Measurements from ENCODE around the gene TTC34.
A peak's percentile ranks its signal among the peaks of the same experiment; 100 is the strongest.

The TTC34 gene

DNA sequence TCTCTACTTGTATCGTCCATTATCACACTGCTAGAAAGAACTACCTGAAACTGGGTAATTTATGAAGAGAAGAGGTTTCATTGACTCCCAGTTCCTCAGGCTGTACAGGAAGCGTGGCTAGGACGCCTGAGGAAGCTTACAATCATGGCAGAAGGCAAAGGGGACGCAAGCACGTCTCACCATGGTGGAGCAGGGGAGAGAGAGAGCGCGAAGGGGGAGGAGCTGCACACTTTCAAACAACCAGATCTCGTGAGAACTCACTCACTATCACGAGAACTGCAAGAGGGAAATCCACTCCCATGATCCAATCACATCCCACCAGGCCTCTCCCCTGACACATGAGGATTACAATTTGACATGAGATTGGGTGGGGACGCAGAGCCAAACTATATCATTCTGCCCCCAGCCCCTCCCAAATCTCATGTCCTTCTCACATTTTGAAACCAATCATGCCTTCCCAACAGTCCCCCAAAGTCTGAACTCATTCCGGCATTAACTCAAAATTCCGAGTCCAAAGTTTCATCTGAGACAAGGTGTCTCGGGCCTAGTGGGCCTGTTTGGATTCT is 176.7 kb downstream of the TTC34 start:
- no peak for DNase-seq

DNA sequence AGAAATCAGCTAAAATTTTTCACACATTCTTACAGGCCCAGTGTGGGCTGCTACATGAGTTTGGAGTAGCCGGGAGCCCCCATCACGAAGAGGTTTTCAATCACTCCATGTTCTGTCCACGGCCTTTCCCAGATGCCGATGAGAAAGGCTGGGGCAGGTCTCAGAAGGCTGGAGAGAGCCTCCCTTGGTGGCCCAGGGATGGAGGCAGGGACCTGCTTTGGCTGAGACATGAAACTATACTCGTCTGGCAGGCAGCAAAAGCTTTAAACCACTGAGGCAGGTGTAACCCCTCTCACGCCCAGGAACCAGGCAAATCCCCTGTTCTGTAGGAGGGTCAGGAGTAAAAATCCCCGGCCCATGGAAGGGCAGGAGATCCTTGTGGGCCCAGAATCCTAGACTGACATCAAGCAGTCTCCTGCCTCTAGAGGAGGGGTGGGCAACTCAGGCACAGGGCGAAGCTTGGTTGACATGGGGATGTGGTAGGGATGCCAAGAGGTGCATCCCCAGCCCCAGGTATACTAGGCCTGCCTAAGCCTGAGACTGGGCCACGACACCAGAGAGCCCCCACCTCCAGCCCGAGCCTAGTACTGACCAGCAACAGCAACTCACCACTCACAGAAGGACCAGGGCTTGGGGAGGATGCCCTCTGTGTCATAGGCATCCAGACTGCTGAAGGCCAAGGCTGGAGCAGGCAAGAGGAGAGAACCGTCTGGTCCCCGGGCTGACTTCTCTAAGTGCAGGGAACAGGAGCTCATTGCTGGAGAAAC is 177.7 kb downstream of the TTC34 start:
- DNase-seq = no peak

DNA sequence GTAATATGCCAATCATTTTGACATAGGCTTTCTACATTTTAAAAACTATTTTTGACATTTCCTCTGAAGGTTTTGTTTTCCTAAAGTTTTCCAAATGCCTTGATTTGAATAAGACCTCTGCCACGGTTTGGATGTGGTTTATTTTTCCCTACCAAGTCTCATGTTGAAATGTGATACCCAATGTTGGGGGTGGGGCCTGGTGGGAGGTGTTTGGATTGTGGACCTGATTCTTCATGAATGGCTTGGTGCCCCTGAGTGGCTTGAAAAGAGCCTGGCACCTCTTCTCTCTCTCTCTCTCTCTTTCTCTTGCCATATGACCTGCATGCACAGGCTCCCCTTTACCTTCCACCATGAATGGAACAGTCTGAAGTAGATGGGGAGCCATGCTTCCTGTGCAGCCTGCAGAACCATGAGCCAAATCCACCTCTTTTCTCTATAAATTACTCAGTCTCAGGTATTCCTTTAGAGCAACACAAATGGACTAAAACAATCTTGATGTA is 183.5 kb downstream of the TTC34 start:
- DNase-seq = no peak

DNA sequence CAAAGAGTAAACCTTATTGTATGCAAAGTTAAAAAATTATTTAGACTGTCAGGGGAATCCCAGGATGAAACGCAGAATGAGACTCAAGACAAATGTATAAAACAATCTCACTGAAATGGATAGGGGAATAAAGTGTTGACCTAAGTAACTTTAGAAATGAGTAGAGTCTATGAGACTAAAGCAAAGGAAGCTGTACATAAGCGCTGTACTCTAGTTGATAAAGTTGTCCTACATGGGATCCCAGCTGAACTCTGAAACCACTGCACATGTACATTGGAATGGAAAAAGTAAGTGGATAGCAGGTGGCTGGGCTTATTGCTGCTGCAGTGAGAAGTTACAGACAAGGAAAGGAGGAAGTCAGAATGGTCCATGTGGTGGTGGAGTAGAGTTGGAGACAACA is 187.3 kb downstream of the TTC34 start:
- DNase-seq = no peak

DNA sequence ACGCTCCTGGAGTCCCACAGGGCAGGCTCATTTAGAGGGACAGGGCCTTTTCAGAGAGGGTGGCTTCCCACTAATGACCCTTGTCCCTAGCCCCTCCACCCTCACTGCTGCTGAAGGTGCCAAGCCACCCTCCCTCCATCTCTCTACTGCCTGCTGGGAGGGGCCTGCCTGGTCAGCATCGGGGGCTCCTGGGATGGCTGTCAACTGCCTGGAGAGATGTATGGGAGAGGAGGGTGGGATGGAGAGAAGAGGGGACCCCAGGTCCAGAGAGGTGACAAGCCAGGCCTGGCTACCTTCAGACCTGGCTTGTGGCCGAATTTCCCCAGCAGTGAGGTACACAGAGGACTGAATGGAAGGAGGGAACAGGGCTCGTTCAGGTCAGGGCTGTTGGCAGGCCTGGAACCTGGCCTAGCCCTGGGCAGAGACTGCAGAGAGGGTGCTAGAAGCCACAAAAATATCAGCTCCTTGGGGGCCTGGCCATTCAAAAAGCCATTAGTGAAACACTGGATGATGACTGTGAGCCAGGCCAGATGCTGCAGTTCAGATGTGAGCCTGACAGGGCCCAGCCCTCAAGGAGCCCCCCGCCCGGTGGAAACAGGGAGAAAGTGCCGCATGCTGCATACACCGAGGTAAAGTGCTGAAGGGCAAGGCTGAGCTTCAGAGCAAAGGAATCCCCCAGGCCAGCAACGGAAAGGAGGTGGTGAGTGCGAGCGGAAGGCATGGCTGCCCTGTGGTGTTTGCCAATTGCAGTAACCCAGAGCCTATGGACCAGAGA is 188.7 kb downstream of the TTC34 start:
- no peak for DNase-seq

DNA sequence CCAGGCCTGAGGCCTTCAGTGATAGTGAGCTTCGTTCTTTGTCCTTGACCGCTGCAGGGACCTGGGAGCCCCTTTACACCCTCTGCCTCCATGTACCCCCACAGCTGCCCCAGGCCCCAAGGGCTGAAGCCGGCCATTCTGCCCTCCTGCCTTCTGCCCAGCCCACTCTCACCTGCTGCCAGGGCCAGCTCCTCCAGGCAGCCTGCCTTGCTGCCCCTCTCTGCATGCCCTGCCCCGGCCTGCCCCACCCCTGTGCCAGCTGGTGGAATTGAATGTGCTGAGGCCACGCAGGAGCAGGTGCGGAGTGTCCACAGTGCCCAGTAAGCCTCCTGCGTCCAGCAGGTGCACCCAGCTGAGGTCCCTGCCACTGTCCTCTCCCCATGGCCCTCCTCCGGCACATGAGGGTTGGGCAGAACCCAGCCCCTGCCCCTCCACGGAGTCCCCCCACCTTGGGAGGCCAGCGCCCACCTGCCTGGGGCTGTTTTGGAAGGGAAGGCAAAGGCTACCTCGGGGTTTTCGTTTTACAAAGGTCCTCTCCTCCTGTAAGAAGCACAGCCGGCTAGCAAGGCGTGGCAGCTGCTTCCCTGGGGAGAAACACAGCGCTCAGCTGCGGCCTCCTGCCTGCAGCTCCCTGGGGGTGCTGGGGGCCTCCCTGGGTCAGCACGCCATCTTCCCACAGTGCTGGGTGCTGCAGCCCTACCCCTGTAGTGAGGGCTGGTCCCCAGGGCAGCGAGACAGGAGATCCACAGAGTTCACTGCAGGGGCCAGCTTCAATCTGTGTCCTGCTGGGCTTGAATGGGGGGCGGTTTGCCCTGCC is 189.7 kb downstream of the TTC34 start:
- no peak for DNase-seq

DNA sequence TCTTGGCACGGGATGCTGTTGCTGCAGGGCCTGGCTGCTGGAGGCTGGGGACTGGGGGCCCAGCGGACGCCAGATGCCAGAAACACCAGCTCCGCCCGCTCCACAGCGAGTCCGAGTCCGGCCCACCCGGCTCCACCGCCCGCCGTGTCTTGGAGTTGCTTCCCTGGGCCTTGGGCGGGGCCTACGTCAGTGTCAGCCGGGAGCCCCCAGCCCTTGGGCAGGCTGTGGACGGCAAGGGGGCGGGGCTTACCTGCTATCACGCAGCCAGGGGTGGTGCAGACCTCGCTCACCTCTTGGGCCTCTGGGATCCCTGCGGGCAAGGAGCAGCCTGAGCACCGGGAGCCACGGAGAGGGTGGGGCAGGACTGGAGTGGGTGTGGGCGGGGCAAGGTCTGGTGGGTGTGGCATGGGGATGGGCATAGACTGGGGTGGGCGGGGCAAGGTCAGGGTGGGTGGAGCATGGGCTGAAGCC is 190.4 kb downstream of the TTC34 start:
- DNase-seq = peak; percentile 31 to 38

DNA sequence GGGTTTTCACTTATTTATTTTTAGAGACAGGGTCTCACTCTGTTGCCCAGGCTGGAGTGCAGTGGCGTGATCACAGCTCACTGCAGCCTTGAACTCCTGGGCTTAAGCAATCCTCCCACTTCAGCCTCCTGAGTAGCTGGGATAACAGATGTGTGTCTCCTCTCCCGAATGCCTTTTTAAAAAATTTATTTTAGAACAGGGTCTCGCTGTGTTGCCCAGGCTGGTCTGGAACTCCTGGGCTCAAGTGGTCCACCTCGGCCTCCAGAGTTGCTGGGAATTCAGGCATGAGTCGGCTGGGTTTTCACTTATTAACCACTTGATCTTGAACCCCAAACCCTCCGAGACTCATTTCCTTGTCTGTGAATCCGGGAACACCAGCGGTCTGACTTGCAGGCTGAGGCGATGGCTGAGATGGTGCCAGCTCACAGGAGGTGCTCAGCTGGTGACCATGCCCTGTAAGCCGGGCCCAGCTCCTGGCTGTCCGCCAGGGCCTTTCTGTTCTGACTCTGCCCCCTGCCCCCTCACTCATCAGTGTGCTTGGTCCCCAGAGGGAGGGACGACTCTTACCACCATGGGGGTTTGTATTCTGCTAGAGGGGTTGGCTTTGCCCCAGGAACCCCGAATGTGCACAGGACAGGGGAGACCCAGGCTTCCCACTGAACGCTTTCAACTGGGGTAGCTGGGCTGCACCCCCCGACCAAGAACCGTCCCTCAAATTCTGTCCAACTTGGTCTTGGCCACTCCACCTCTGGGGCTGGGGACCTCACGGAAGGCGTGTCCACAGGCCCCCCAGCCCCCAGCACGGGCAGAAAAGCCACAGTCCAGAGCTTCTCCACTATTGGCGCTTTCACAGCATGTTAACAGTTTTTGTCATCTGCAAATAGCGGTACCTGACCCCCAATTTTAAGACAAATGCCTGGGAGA is 191.2 kb downstream of the TTC34 start:
- DNase-seq = no peak

DNA sequence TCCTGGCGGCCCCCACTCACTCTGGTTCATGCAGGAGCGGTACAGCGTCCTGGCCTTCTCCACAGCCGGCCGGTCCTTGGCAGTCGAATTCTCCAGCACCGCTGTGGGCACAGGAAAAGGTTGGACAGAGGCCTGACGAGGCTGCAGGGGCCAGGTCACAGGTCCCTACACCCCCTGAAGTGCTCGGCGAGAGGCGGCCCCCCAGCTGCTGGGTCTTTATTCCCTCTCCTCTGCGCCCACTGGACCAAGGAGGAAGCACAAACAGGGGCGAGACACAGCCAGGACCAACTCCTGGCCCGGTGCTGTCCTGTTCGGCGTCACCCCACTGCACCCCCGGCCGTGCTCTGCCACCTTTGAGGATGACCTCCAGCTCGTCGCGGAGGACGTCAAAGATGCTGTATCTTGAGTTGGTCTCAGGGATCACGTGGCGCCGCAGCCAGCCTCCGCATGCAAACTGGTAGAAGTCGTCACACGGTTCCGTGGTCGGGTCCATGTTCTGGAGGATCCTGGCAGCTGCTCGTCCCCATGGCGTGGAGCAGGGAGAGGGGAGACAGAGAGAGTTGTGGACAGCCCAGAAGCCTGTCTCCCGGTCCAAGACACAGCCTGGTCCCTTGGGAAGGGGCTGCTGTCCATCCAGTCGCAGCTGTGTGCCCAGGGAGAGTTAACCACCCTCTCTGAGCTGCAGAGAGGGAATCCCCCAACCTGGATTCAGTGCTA is 192.0 kb downstream of the TTC34 start:
- no peak for DNase-seq

DNA sequence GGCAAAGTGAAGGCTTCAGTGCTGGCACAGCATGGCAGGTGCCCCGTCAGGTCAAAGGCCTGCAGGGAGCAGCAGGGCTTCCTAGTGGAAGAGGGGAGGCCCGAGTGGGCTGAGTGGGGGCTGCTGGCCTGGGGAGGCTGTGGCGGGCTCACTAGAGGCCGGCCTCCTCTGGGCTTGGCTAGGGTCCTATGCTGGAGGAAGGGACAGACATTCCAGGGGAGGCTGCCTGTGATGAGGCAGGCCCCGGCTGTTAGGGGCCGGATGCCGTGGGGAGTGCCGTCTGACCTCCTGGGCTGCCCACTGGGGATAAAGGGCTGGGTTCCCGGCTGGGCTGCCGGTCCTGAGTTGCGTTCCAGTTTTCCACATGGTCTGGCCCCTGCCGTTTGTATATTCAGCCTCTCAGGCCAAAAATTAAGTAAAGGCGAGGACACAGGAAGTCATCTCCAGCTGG is 193.8 kb downstream of the TTC34 start:
- DNase-seq = no peak

DNA sequence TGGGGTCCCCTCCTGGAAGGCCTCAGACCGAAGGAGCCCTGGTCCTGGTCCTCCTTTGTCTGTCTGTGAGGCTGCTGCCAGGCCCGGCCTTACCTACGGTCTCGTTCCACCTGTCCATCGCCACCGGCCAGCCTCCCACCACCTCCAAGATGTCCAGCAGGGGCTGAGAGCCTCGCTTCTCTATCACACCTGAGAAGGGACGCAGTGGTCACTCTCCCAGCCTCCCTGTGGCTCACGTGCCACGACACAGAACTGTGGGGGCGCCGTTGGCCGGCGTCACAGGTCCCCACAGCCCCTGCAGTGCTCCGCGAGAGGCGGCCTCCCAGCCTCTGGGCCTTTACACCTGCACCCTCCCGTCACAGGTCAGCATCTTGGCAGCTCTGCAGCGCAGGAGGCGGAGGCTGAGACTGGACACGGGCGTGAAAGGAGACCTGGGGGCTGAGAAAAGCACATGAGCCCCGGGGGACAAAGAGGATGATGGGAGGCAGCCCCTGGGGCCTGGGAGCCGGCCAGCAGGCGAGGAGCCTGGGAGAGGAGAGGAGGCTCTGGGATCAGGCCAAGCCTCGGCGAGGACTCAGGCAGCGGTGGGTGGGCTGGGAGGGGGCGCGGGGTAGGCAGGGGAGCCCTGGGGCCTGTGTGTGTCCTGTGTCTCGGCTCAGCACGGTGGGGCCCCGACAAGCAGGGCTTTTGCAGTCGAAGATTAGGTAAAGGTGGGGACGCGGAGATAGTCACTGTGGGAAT is 194.4 kb downstream of the TTC34 start:
- no peak for DNase-seq

DNA sequence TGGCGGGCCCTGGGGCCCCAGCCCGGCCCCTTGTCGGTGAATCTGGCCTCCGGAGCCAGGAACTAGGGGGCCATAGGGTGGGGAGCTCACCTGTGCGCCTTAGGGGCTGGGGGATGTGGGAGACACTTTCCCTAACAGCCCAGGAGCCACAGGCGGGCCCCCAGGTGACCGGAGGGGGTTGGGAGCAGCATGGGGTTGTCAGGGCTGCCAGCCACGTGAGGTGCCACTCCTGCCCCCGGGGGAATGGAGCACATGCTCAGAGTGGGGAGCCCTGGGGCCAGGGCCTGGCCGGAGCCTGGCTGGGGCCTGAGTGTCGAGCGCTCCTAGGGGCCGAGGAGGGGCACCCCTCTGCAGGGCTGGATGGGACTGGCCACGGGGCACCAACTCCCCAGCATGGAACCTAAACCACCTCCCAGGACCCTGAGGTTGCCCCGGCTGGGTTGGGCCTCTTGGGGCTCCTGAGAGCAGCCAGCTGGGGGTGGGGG is 195.1 kb downstream of the TTC34 start:
- DNase-seq = no peak

DNA sequence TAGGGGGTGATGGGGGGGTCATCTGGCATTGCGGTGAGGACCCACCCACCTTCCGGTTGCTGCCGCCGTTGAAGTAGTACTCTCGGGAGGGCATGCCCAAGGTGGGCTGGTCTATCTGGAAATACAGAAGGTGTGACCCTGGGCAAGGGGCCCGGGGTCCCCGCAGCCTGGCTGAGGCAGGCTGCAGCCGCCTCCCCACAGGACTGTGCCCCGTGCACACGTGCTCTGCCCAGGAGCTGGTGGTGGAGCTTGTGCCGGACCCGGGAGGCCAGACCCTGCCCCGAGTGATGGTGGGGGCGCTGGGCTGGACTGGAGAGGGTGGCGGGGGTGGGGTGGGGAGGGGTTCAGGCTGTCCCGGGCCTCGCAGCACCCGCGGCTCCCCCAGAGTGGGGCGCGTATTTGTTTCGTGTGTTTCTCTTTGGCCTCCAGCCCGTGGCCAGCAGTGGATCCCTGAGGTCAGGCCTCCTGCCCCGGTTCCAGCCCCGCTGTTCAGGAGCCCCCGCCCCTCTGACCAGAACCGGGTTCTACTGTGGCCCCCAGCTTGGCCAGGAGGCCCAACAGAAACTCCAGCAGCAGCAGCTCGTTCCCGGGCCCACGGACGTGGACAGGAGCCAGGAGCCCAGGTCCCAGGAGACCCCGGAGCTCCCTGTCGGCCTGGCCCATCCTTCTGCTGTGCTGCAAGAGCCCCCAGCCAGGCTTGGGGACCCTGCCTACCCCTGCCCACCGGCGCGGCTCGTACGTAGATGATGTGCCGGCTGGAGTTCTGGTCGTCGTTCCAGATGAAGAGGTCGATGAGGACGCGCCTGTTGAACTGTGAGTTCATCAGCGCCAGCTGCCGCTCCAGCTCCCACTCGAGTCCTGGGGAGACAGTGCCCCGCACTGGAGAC is 195.7 kb downstream of the TTC34 start:
- DNase-seq = no peak

DNA sequence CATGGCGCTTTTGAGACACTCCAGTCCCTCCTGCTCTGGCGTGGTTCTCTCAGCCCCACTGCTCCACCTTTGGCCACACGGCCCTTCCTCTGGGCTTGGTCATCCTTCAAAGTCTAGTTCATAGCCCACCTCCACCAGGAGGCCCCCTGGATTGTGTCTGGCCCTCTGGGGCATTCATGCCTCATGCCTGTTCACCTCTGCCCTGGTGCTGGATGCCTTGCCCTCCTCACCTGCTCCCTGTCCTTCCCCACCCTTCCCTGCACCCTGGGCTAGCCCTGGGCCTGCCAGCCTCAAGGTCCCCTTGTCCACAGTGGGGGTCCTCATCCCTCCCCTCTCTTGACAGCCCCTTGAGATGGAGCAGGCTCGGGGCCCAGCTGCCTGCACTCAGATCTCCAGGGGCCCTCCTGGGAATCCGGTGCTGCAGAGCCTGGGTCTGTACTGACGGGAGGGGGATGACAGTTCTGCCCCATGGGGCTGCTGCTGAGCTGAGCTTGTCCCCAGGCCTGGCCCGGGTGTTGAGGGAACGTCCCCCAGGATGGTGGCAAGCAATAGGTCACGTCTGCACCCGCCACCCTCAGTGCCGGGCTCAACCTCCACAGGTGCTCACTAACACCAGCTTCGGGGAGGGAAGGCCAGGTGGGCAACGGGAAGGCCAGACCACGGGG is 196.5 kb downstream of the TTC34 start:
- DNase-seq = no peak

DNA sequence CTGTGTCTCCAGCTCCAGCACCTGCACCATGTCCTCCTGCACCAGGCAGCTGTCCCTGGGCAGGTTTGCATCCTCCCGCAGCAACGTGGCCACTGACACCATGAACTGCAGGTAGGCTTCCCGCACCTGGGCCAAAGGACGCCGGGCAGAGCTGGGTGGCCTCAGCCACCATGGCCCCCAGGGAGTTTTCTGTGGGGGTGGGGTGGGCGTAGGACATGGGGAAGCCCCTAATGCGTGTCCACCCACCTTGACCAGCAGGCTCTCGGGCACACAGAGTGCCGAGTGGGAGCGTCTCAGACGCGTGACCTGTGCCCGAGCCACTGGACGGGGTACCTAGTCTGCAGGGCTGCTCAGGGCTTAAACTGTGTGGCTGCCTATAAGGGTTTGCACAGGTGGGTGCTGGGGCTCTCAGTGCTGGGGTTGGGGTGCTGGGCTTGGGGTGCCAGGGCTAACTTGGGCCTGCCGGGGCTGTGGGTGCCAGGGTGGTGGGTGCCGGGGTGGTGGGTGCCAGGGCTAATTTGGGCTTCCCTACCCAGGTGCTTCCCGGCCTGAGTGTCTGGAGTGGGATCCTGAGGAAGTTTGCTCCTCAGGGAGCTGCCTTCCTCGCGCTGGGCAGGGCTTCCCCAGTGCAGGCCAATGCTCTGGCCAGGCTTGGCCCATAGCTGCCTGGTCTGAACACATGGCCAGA is 197.2 kb downstream of the TTC34 start:
- no peak for DNase-seq

DNA sequence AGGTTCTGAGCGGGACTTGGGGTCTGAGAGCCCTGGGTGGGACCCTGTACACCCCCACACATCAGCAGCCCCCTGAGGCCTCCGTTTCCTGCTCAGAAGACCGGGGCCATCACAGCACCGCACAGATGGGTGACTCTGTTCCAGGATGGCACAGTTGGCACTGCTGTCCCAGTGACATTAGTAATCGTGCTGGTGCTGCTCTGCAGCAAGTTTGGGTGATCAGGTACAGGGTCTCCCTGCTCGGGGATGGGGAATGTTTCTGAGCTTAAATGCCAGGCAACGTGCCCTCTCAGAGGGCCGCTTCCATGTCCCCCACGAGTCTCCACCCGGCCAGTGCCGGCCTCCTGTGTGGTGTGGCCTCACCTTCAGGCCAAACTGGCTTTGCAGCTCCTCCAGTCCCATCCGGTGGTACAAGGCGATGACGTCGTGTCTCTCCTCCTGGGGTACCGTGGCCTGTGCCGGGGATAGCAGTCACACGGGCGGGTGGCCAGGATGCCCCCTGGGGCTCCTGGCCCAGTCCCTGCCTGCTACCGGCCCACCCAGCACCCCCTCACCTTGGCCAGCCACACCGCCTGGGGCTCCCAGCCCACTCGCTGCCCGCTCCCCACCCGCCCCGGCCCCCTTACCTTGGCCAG is 197.9 kb downstream of the TTC34 start:
- no peak for DNase-seq

DNA sequence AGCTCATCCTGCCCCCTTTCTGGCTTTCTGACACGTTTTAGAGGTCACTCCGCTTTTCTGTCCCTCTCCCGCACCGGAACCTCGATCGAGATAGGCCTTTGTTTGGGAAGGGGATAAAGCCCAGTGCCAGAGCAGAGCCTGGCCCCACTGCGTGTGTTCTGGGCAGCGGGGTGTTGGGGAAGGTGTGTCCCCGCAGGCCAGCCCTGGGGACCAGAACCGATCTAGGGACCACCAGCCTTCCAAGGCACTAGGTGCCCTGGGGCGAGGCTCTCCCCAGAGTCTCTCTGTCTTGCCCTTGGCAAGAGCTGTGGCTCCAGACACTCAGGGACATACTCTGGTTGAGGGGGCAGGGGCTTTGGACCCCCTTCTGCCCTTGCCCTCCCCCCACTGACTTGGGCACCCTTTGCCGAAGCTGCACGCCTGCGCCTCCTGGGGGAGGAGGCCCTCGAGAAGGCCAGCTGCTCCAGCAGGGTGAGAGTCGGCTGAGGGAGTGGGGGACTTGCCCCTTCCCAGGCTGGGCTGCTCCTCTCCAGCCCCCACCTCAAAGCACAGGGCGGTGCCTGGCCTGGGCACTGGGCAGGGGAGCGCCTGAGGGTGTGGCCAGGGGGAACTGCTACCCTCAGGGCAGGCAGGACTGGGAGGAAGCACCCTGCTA is 198.5 kb downstream of the TTC34 start:
- no peak for DNase-seq

All from stimulated activated CD4-positive, alpha-beta T cell treated with anti-CD3 and anti-CD28 coated beads, Interleukin-2, amount 100 ng/mL, for 48 hours (primary cell).